HG02970 (cell line): ENCODE measurements around the gene THADA.

Experiments used
- ATAC-seq: cut with Tn5 transposase; IDR thresholded peaks from one replicate; pipeline ENCODE4 v1.9.1; 2021; ENCODE audit warnings: mild to moderate bottlenecking, moderate library complexity, moderate number of reproducible peaks; ENCODE audit not compliant: unreplicated experiment, low FRiP score

Gene THADA

GRCh38 chr2:43233218-43234212 lies 362.3 kb downstream of the THADA start:
- no peak for ATAC-seq

DNA sequence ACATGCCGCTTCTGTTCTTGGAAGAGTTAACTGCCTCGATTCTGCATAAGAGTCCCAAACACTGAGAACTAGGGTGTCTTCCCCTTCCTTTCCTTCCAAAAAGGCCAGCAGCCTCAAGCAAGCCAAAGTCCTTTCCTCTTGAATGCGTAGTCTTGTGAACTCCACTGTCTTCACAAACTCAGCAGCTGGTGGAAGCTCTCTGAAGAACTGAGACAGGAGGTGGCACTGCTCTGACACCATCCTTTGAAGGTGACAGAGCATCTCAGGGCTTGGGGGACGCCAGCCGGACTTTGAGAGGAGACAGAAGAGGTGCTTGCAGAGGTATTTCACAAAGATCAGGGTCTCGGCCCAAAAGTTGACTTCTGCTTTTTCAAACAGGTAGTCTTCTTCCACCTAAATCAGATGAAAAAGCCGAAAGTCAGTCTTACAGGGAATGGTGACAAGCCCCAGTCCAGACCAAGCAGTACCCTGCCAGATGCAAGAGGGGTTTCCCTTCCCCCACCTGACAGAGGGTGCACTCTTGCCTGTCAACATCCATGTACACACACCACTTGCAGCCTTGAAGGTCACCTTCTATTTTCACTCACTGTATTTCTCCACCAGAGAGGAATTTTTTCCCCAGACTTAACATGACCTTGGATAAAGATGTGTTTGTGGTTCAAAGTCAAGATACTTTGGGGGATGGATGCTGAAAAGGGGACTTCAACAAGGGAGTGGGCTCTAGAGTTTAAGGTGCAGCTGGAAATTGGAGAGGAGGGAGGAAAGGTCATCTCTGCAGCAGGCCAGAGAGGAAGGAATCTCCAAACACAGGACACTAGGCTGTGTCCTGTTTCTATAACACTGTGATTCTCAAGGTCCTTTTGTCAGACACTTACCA lies 364.6 kb downstream of the THADA start:
- no peak for ATAC-seq

DNA sequence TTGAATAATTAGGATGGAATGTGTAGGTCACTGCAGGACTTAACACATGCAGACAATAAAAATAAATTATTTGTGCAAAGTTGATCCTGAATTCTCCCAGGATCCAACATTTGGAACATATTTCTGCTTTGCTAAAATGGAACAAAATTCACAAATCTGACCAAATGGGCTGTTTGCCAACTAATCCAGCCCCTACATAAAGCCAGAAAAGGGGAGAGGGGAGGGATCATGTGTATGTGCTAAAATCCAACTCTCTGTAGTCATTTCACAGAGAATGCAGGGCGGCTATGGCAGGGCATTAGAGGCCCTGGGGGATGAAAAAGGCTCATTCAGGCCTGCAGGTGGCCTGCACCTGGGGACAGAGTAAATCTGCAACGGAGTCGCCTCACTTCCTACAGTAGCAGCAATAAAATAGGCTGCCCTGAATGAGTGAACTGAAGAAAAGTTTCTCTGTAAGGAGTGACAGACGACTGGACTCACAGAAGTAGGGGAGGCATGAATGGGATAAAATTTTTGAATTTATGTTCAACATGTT lies 365.4 kb downstream of the THADA start:
- ATAC-seq, result no peak

DNA sequence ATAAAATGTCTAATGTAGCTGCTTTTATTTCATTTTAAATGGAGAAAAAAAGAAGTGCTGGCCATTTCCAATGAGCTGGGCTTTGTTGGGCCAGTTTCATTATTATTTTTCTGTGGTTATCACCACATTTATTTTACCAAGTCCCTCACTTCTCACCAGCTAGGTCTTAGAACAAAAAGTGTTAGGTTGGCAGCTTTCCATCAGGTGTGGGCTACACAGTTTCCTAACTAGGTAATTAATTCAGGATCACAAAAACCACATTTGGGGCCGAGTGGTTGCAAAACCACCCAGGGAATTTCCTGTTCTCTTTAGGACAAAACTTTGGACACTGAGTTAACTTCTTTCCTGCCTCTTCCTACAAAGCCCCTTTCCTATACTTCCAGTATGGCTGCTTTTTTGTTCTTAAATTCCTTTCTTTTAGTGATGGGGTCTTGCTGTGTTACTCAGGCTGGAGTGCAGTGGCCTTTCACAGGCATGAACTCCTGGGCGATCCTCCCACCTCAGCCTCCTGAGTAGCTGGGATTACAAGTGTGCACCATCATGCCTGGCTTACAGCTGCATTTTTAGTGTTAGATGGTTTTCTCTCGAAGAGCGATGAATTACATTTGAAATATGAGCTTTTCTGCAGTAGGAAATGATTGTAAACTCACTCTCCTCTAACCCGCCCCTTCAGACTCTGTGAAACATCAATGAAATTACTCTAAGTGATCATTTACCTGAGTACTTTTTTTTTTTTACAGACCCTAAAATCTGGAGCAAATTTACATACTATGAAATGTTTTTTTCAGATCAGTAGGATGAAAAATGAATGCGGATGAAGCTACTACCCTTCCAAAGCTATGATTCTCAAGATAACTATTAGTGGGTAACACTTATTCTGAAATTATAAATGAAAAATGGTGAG lies 366.8 kb downstream of the THADA start:
- no peak for ATAC-seq

DNA sequence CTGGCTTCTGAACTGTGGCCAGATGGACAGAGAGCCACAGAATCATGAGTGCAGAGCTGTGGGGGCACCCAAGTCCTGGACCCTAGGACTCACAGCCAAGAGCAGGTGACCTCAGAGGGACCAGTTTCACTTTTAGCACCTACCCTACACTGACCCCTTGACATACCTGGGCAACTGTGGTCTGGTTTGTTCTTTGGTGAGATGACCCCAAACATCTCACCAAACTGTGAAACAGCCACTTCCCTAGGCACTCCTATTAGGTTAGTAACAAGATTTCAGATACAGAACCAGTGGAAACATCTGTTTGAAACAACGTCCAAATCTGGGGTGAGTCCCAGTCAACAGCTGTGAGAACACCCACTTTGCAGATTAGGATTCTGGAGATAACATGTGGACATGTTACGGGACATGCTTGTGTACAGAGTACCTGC lies 367.5 kb downstream of the THADA start:
- no peak for ATAC-seq

DNA sequence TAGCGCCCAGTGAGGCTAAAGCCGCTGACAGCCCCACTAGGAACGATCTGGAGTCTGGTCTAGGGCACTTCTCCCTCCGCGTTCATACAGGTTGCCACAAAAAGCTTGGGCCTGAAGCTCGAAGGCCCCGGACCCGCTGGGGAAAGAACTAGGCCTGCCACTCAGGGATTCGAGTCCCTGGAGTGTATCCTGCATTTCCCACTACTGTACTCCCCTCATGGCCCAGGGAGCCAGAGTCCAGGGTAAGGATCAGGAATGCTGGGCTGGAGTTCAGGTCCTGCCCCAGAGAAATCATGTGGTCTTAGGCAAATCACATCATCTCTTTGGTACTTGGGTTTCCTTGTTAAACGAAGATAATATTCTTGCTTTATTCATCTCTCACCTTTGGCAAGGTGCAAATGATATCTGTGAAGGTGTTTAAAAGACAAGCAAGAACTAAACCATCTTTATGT lies 368.0 kb downstream of the THADA start:
- ATAC-seq, result no peak

- peak; percentile 10 for ATAC-seq
Measured at GRCh38 chr2:43226955-43227829, 368.6 kb downstream of the THADA start.

DNA sequence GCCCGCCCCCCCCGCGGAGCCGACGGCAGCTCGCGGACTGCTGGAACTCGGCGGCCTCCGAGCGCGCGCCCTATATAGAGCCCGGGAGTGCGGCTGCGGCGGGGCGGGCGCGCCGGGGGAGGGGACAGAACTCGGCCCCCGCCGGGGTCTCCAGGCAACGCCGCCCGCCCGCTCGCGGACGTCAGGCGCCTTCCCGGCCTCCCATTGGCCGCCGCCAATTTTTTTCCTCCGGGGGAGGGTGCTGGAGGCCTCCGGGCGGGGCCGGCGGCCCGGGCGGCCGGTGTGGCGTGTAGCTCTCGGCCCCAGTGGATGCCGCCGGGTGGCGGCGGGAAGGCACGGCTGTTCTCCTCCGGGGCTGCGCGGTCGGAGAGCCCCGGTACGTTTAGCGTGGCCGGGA lies 369.3 kb downstream of the THADA start, which contains the start of gene ZFP36L2:
Gene ZFP36L2 (minus strand): TSS at position 49 of the 397 bp plus-strand sequence. CDS start 291 bp downstream, outside the sequence.
- ATAC-seq, result peak; percentile 48

- peak; percentile 26 for ATAC-seq
Measured at GRCh38 chr2:43225788-43226557, 369.9 kb downstream of the THADA start.

GRCh38 chr2:43225093-43225787 lies 370.6 kb downstream of the THADA start:
- ATAC-seq, result no peak

DNA sequence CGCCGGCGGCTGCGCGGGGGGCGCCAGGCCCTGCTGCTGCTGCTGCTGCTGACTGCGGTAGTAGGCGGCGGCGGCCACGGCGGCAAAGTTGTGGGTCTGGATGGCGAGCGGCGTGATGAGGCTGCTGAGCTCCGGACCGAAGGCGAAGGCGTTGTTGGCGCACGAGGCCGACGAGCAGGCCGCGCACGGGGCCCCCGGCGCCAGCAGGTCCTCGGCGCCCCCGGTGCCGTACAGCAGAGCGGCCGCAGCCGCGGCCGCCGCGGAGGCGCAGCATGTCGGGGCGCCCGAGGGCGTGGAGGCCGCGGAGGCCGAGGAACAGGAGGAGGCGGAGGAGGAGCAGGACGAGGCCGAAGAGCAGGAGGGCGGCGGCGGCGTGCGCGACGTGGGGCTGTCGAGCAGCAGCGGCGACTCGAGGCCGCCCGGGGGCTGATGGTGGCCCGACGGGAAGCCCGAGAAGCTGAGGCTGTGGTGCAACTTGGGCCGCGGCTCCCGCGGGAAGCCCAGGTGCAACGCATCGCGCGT lies 371.2 kb downstream of the THADA start:
- ATAC-seq, result no peak

GRCh38 chr2:43224131-43224570 lies 371.7 kb downstream of the THADA start:
- no peak for ATAC-seq

DNA sequence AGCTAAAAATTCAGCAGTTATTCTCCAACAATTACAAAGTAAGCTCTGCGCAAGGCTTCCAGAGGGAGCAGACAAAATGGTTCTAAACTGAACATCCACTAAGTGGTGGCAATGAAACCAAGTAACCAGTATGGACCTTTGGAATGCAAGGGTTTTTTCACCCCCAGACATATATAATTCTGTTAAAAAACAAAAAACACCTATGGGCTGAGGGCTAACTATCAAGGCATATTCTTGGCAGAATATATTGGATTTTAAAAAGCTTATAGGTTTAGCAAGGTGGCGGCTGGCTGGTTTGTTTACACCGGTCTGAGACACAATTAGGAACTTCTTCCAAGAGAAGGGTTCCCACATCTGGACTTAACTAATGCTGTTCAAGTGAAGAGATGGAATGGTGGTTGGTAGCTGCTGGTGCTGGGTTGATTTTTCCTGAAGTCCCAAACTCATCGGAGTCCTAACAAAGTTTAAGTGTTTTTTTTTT lies 372.3 kb downstream of the THADA start:
- ATAC-seq, result no peak

GRCh38 chr2:43222475-43223309 lies 373.1 kb downstream of the THADA start:
- no peak for ATAC-seq

DNA sequence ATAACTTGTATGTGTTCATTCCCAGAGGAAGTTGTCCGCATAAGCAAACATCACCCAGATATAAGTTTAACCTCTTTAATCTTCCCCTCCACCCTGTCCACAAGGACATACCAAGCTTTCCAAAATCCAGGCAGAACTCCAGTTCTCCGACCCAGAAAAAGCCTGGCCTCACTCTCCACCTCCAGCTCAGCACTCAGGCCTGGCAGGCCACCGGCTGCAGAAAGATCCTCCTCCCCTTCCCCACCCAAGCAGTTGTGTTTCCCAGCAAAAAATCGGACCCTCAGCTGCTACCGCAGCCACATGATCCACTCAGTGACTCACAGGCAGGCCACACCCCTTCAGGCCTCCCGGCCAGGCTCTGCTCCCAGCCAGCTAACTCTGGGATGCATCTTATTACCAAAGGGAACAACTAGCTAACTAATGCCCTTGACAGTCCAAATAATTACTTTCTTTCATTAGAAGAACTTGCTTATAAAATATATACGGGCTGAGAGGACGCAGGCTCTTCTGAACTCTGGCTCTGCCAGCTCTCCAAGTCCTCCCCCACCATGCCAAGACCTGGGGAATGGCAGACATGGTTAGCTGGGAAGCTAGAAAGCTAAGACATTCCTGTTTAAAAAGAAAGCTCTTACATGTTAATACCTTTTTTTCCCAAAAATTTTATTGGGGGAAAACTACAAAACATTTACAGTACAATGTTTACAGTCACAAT lies 373.9 kb downstream of the THADA start:
- ATAC-seq, result no peak
